Lung (tissue), 12 donors: Measurements from ENCODE around the gene PLPPR1. TPM values are rescaled to one million over a fixed set of nuclear protein-coding genes. Genes with fewer than 3 reads are reported as not detected.

Experiments
- ATAC-seq: fragments of 200-7000 bp; cut with Tn5 transposase; one replicate; pipeline ENCODE4 v1.9.1; 2020; ENCODE audit warnings: moderate number of reproducible peaks; ENCODE audit not compliant: insufficient read depth, low FRiP score
- DNase-seq, 3 donors: peaks; one replicate each; pipeline ENCODE4 v3.0.0-alpha.2; 2013 to 2017
- H3K27ac ChIP-seq, 2 donors: one replicate each; pipeline ENCODE4 v1.5.1; 2013; ENCODE audit warnings: mild to moderate bottlenecking in 2 of 2, moderate library complexity in 2 of 2, control low read depth in 1 of 2, inconsistent platforms in 1 of 2, low read depth in 1 of 2, low read length in 1 of 2
- H3K27me3 ChIP-seq, 3 donors: one replicate each; pipeline ENCODE4 v1.5.1; 2013; ENCODE audit warnings: low read length in 2 of 3; ENCODE audit not compliant: control insufficient read depth in 3 of 3, insufficient read depth in 3 of 3
- H3K36me3 ChIP-seq, 4 donors: one replicate each; pipeline ENCODE4 v1.5.1; 2013; ENCODE audit warnings: low read length in 4 of 4, mild to moderate bottlenecking in 1 of 4, moderate library complexity in 1 of 4; ENCODE audit not compliant: control insufficient read depth in 4 of 4, insufficient read depth in 4 of 4
- H3K4me1 ChIP-seq, 5 donors: one replicate each; pipeline ENCODE4 v1.5.1; 2013; ENCODE audit warnings: low read length in 5 of 5, mild to moderate bottlenecking in 2 of 5, moderate library complexity in 1 of 5; ENCODE audit not compliant: control insufficient read depth in 5 of 5, insufficient read depth in 5 of 5
- H3K4me3 ChIP-seq: one replicate; pipeline ENCODE4 v1.5.1; 2013; ENCODE audit warnings: mild to moderate bottlenecking, control low read depth, moderate library complexity
- H3K9ac ChIP-seq, 2 donors: one replicate each; pipeline ENCODE4 v1.5.1; 2013; ENCODE audit warnings: low read length in 2 of 2, control low read depth in 1 of 2; ENCODE audit not compliant: insufficient read depth in 1 of 2
- H3K9me3 ChIP-seq, 4 donors: one replicate each; pipeline ENCODE4 v1.5.1; 2013; ENCODE audit warnings: low read length in 3 of 4, mild to moderate bottlenecking in 1 of 4, moderate library complexity in 1 of 4; ENCODE audit not compliant: control insufficient read depth in 4 of 4, insufficient read depth in 3 of 4
- CTCF ChIP-seq: IDR thresholded peaks from 2 replicates; pipeline ENCODE4 v1.5.1; 2012; ENCODE audit warnings: mild to moderate bottlenecking; ENCODE audit errors: control extremely low read depth, extremely low read depth
- whole genome bisulfite sequencing, 2 donors: extraction: QIAGEN DNeasy Blood & Tissue Kit; methylation state at CpG; one replicate each; pipeline ENCODE4 v1.1.7; 2013; 5-methylcytosine and 5-hydroxymethylcytosine counted together
- polyA plus RNA-seq, 2 donors: library from polyadenylated mRNA; stranded (reverse); fragments of 200-250 nt; gene quantifications; one replicate each; pipeline ENCODE4 v1.2.1, GENCODE V29; 2013
- total RNA-seq, 2 donors: library from RNA; depleted of rRNA in 1 of 2; stranded (reverse); fragments of >200 nt in 1 of 2; gene quantifications; one replicate each; pipeline ENCODE4 v1.2.1, GENCODE V29; 2014 to 2021
- donor health status: control.
- donor health status: control.
- donor health status: Bipolar disorder and iron deficiency.
- donor health status: healthy.
- donor health status: DM: yes; HTN: yes; CAD: no.

Gene PLPPR1
- total and polyA plus RNA-seq, 4 donors = 0.91 to 8.4 (median 3.7) TPM

GRCh38 chr9:101201630-101202029 lies 173.1 kb downstream of the PLPPR1 start:
- H3K36me3 ChIP-seq = no peaks in the 10 kb centered on the region
- peaks cover 0 to 5% (median 0%) of the 10 kb centered on the region in 5 donors for H3K4me1 ChIP-seq
- TF ChIP-seq CTCF = no peak
- WGBS, 2 donors = 27 to 50% methylated on average over 2 of the region's 2 CpGs
- peak in 2 of 3 donors; percentile 7 to 29 for DNase-seq
- H3K9me3 ChIP-seq = no peaks in the 10 kb centered on the region
- H3K27me3 ChIP-seq = no peaks in the 10 kb centered on the region
- no peak overlapping the region for H3K9ac ChIP-seq
- H3K27ac ChIP-seq = no peak overlapping the region
- no peak overlapping the region for H3K4me3 ChIP-seq
- no peak for ATAC-seq

GRCh38 chr9:101209670-101210069 lies 181.1 kb downstream of the PLPPR1 start:
- DNase-seq = no peak
- Histone ChIP-seq H3K27me3 (no peaks in the 10 kb centered on the region), H3K9ac (no peak overlapping the region), H3K9me3 (no peaks in the 10 kb centered on the region), H3K36me3 (no peaks in the 10 kb centered on the region), H3K27ac (no peak overlapping the region), H3K4me1 (peaks cover 0 to 4% (median 0%) of the 10 kb centered on the region in 5 donors), H3K4me3 (no peak overlapping the region)
- TF ChIP-seq CTCF = no peak
- no peak for ATAC-seq
- WGBS, 2 donors = 83 to 90% methylated on average over 4 of the region's 4 CpGs

GRCh38 chr9:101212661-101213060 lies 184.1 kb downstream of the PLPPR1 start:
- Histone ChIP-seq H3K27me3 (no peaks in the 10 kb centered on the region), H3K9me3 (no peaks in the 10 kb centered on the region), H3K9ac (no peak overlapping the region), H3K4me3 (no peak overlapping the region), H3K27ac (no peak overlapping the region), H3K4me1 (no peaks in the 10 kb centered on the region), H3K36me3 (no peaks in the 10 kb centered on the region)
- TF ChIP-seq CTCF = no peak
- no peak for ATAC-seq
- WGBS, 2 donors = 43 to 76% methylated on average over 2 of the region's 2 CpGs
- DNase-seq = no peak

- 86 to 91% methylated on average over 7 of the region's 7 CpGs for WGBS, 2 donors
- no peak overlapping the region for H3K27ac ChIP-seq
- DNase-seq (no peak), ATAC-seq (no peak)
- H3K4me1 ChIP-seq = no peaks in the 10 kb centered on the region
- H3K36me3 ChIP-seq = no peaks in the 10 kb centered on the region
- no peaks in the 10 kb centered on the region for H3K27me3 ChIP-seq
- peaks cover 0 to 2% (median 0%) of the 10 kb centered on the region in 4 donors for H3K9me3 ChIP-seq
- no peak overlapping the region for H3K9ac ChIP-seq
- TF ChIP-seq CTCF = no peak
- no peak overlapping the region for H3K4me3 ChIP-seq
These were observed 190.5 kb downstream of the PLPPR1 start for GRCh38 chr9:101219030-101219429.
